Stomach (tissue), 4 donors: Measurements from ENCODE around the gene MTERF2.

Experiments used
- EP300 ChIP-seq: sonication (generic); formaldehyde crosslinking; IDR thresholded peaks from one replicate; pipeline ENCODE4 v1.6.1; 2017; ENCODE audit warnings: antibody characterized with exemption
- POLR2A ChIP-seq, 4 donors: fragments of 450-650 bp; IDR thresholded peaks; one replicate each; pipeline ENCODE4 v1.6.1; 2016; ENCODE audit warnings: antibody characterized with exemption in 4 of 4, control low read depth in 2 of 4, mild to moderate bottlenecking in 1 of 4, moderate library complexity in 1 of 4
- TF ChIP-seq, protein P1 (sequence below), 7 experiments: fragments of 450-650 bp in 4 of 7; fragments of 200-600 bp in 3 of 7; sonication (generic) in 3 of 7; IDR thresholded peaks; one replicate each; pipeline ENCODE4 v1.5.1; 2016 to 2019; ENCODE audit warnings: antibody characterized with exemption in 7 of 7, control low read depth in 2 of 7, mild to moderate bottlenecking in 1 of 7

DNA sequence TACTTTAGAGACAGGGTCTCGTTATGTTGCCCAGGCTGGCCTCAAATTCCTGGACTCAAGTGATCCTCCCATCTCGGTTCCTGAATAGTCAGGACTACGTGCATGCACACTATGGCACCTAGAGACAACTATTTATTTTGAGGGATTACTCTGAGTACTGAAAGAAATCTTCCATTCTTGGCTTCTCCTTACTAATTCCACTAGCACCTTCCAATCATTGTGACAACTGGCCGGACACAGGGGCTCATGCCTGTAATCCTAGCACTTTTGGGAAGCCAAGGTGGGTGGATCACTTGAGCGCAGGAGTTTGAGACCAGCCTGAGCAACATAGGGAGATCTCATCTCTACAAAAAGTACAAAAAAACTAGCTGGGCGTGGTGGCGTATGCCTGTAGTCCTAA, 42.1 kb upstream of the MTERF2 start:
- TF ChIP-seq POLR2A (IDR thresholded peaks at IDR 0.05) (no peak), EP300 (no peak)
- TF ChIP-seq, protein P1, sequence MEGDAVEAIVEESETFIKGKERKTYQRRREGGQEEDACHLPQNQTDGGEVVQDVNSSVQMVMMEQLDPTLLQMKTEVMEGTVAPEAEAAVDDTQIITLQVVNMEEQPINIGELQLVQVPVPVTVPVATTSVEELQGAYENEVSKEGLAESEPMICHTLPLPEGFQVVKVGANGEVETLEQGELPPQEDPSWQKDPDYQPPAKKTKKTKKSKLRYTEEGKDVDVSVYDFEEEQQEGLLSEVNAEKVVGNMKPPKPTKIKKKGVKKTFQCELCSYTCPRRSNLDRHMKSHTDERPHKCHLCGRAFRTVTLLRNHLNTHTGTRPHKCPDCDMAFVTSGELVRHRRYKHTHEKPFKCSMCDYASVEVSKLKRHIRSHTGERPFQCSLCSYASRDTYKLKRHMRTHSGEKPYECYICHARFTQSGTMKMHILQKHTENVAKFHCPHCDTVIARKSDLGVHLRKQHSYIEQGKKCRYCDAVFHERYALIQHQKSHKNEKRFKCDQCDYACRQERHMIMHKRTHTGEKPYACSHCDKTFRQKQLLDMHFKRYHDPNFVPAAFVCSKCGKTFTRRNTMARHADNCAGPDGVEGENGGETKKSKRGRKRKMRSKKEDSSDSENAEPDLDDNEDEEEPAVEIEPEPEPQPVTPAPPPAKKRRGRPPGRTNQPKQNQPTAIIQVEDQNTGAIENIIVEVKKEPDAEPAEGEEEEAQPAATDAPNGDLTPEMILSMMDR (IDR thresholded peaks at IDR 0.05): no peak
